ENCODE measurements around the gene FEZ2.

FEZ2 gene

DNA sequence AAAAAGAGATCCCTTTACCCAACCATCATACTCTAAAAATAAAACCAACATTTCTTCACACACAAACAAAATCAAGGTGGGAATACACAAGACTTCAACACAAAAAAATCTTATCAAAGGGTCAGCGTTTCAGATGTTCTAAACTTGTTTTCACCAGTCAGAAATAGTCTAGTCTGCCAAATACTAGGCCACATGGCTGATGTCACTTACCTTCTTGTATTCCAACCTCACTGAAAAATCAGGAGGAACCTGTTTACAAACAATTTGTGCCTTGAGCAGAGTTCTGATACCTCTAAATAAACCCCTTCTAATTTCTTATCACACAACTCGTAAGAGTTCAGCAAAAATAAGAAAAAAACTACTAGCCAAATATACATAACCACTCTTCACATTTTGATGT lies 20.1 kb downstream of the FEZ2 start:
- TF ChIP-seq, protein P1, sequence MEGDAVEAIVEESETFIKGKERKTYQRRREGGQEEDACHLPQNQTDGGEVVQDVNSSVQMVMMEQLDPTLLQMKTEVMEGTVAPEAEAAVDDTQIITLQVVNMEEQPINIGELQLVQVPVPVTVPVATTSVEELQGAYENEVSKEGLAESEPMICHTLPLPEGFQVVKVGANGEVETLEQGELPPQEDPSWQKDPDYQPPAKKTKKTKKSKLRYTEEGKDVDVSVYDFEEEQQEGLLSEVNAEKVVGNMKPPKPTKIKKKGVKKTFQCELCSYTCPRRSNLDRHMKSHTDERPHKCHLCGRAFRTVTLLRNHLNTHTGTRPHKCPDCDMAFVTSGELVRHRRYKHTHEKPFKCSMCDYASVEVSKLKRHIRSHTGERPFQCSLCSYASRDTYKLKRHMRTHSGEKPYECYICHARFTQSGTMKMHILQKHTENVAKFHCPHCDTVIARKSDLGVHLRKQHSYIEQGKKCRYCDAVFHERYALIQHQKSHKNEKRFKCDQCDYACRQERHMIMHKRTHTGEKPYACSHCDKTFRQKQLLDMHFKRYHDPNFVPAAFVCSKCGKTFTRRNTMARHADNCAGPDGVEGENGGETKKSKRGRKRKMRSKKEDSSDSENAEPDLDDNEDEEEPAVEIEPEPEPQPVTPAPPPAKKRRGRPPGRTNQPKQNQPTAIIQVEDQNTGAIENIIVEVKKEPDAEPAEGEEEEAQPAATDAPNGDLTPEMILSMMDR (IDR thresholded peaks at IDR 0.05; ENCODE audit: extremely low read depth, missing control alignments) = no peak
- DNase-seq (ENCODE audit: low spot score) = no peak

DNA sequence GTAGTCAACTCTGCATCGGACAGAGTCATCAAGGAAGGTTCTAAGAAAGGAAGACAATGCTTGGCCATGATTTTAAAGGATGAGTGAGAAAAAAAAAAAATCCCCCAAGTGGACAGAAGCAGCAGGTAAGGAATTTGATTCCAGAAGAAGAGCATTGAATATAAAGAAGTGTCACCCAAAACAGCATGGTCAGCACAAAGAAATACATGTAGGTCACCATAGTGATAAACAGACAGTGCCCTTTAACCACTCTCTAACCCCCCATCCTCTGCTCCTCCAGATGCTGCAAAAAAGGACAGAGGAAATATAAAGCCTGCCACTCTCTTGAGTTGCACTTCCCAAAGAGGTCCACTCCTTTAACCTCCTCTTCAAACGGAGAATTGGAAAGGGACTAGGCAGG lies 23.4 kb downstream of the FEZ2 start:
- DNase-seq (ENCODE audit: low spot score) = no peak
- TF ChIP-seq, protein P1 (IDR thresholded peaks at IDR 0.05; ENCODE audit: extremely low read depth, missing control alignments) = no peak

DNA sequence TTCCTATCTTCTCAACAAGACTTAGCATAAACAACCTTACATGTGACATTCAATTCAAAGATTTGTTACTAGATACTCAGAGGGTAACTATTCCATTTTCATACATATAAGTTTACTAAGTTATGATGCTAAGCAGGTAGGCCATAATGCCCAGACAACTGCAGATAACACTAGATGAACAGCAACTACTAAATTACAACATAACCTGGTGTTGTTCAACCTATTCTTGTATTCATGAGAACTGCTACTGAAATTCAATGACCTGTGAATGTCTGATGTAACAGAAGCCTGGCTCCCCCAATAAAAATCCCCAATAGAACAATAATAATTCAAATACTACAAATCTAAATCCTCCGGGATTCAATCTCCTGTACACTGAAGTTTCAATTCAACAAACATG lies 24.8 kb downstream of the FEZ2 start:
- DNase-seq (ENCODE audit: low spot score) = no peak
- TF ChIP-seq, protein P1 (IDR thresholded peaks at IDR 0.05; ENCODE audit: extremely low read depth, missing control alignments) = no peak

DNA sequence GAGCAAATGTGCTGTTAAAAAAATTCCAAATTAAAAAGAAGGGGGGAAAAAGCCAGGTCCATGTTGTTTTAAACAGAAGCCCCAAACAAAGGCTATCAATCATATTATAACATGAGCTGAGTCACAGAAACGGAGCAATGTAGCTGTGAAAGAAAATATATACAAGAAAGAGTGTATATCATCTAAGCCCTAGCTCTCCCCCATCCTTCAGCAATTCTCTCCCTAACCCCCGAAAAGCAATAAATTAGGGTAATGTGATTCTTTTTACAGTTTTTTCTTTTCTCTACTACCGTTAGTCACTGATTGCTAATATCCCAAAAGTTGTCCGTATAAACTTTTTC lies 25.3 kb downstream of the FEZ2 start:
- no peak for DNase-seq (ENCODE audit: low spot score)
- TF ChIP-seq, protein P1 (IDR thresholded peaks at IDR 0.05; ENCODE audit: extremely low read depth, missing control alignments) = no peak

DNA sequence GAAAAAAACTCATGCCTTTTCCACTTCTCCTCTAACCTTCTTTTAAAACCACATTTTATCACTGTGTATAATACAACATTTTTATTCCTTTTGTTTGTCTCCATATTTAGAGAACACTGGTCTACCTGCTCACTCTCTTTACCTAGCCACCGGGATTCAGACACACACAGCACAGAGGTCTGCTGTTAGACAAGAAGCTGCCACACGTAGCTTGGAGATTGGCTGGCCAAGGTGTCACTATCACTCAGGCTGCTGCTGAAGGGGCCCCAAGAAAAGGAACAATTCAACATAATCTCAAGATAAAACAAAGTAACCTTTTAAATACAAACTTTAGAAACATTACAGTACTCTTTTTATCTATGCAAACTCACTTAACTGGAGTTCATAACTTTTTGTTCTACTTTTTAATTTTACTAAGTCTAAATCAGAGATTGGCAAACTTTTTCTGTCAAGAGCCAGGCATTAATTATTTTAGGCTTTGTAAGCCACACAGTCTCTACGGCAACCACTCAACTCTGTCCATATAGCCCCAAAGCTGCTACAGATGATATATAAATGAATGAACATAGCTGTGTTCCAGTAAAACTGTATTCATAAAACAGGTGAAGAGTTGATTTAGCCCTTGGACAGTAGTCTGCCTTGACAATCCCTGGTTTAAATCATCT lies 25.8 kb downstream of the FEZ2 start:
- DNase-seq (ENCODE audit: low spot score) = no peak
- TF ChIP-seq, protein P1 (IDR thresholded peaks at IDR 0.05; ENCODE audit: extremely low read depth, missing control alignments) = no peak

DNA sequence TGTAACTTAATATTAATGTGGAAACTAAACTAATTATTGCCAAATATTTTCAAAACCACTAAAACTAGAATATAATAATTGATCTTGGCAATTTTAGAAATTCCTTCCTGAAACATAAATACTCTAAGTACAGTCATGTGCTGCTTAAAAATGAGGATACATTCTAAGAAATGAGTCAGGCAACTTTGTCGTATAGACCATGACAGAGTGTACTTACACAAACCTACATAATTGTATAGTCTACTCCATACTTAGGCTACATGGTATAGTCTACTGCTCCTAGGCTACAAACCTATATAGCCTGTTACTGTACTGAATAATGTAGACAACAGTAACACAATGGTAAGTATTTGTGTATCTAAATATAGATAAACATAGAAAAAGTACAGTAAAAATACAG lies 27.6 kb downstream of the FEZ2 start:
- TF ChIP-seq, protein P1 (IDR thresholded peaks at IDR 0.05; ENCODE audit: extremely low read depth, missing control alignments) = no peak
- DNase-seq (ENCODE audit: low spot score) = no peak

DNA sequence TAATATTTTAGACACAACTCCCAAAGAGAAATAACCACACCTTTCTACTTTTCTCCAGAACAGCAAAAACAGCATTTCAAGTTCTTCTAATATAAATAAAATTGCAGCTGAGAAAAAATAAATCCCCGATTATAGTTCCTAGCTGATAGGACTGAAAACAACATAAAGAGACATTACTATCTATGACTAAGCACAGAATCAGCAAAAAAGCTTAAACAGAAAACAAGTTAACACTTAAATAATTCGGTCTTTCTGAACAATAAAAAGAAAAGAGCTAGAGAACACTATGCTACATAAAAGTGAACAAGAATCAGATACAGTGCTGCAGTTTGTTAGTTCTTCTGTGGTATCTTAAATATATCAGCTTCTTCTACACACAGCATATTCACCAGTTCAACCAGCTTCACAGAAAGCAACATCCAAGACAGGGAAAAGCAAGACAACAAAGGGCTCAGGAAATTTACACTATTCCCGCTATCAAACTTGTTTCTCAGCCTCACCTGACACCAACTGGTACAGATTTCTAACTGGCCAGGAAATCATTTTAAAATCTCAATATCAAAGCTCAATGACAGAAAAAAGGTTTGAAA lies 28.6 kb downstream of the FEZ2 start:
- TF ChIP-seq, protein P1 (IDR thresholded peaks at IDR 0.05; ENCODE audit: extremely low read depth, missing control alignments) = no peak
- no peak for DNase-seq (ENCODE audit: low spot score)

Measured in GM20000 (cell line).